ENCODE results near the gene LRRC73.

LRRC73 gene

GRCh38 chr6:43506667-43507471 lies 3.3 kb downstream of the LRRC73 start (continued):
- TF ChIP-seq ZNF18 (tag by site-specific recombination; IDR thresholded peaks at IDR 0.05) = no peak
- no peak for TF ChIP-seq KLF9 (tag by site-specific recombination; IDR thresholded peaks at IDR 0.05; ENCODE audit: low read depth)
- peak; percentile 49; the same call in 1 of the 2 replicates for TF ChIP-seq ZNF501 (tag by site-specific recombination; IDR thresholded peaks at IDR 0.05)
- TF ChIP-seq ZNF248 (tag by site-specific recombination; IDR thresholded peaks at IDR 0.05) = no peak
- no peak for TF ChIP-seq ZNF157 (tag by site-specific recombination; IDR thresholded peaks at IDR 0.05)
- no peak for TF ChIP-seq ZSCAN18 (tag by site-specific recombination; IDR thresholded peaks at IDR 0.05)
- TF ChIP-seq ZNF324 (tag by site-specific recombination; IDR thresholded peaks at IDR 0.05) = peak; percentile 73; the same call in 1 of the 2 replicates
- no peak for TF ChIP-seq PRDM4 (tag by site-specific recombination; IDR thresholded peaks at IDR 0.05)
- no peak for TF ChIP-seq ELK4 (IDR thresholded peaks at IDR 0.05; ENCODE audit: borderline replicate concordance, low read depth, low read length)
- TF ChIP-seq ZNF2 (tag by site-specific recombination; IDR thresholded peaks at IDR 0.05) = peak; percentile 69; the same call in 1 of the 2 replicates
- no peak for TF ChIP-seq ZNF544 (tag by site-specific recombination; IDR thresholded peaks at IDR 0.05)
- TF ChIP-seq ZBTB6 (tag by site-specific recombination; IDR thresholded peaks at IDR 0.05) = no peak
- TF ChIP-seq ZNF571 (tag by site-specific recombination; IDR thresholded peaks at IDR 0.05) = no peak
- peak; percentile 88 for TF ChIP-seq CTCF (tag by site-specific recombination; IDR thresholded peaks at IDR 0.05)
- TF ChIP-seq ZNF785 (tag by site-specific recombination; IDR thresholded peaks at IDR 0.05) = no peak
- no peak for TF ChIP-seq TCF7L2 (IDR thresholded peaks at IDR 0.05; ENCODE audit: borderline replicate concordance, low read depth, low read length)
- TF ChIP-seq ZNF184 (tag by site-specific recombination; IDR thresholded peaks at IDR 0.05) = 0 out of 2 replicates have a peak, but pooled peaks have one; percentile 26
- peak; percentile 86 for TF ChIP-seq ZNF654 (tag by site-specific recombination; IDR thresholded peaks at IDR 0.05; ENCODE audit: low read depth)
- TF ChIP-seq ZNF426 (tag by site-specific recombination; IDR thresholded peaks at IDR 0.05) = no peak
- TF ChIP-seq ZNF660 (tag by site-specific recombination; IDR thresholded peaks at IDR 0.05) = peak; percentile 82; the same call in 1 of the 2 replicates
- peak; percentile 21; the same call in 1 of the 2 replicates for TF ChIP-seq FEZF1 (tag by site-specific recombination; IDR thresholded peaks at IDR 0.05)
- TF ChIP-seq ZBTB1 (tag by site-specific recombination; IDR thresholded peaks at IDR 0.05) = no peak
- no peak for TF ChIP-seq MEIS1 (CRISPR knock-in tag; IDR thresholded peaks at IDR 0.05; ENCODE audit: borderline replicate concordance)
- TF ChIP-seq ZNF202 (tag by site-specific recombination; IDR thresholded peaks at IDR 0.05; ENCODE audit: borderline replicate concordance) = no peak
- TF ChIP-seq ZBTB21 (tag by site-specific recombination; IDR thresholded peaks at IDR 0.05) = no peak
- TF ChIP-seq ZBTB20 (tag by site-specific recombination; IDR thresholded peaks at IDR 0.05) = no peak
- no peak for TF ChIP-seq ZNF560 (tag by site-specific recombination; IDR thresholded peaks at IDR 0.05; ENCODE audit: borderline replicate concordance)
- TF ChIP-seq ZSCAN30 (tag by site-specific recombination; IDR thresholded peaks at IDR 0.05) = peak; percentile 62; the same call in 1 of the 2 replicates
- TF ChIP-seq IKZF3 (tag by site-specific recombination; IDR thresholded peaks at IDR 0.05) = 0 out of 2 replicates have a peak, but pooled peaks have one; percentile 10

Measured in HEK293 (cell line).